GM11168 (cell line): ENCODE data around the gene ZNF445.
"Not testable (repeated sequence)": the region's sequence is repeated elsewhere in the genome, so short reads cannot be mapped to it uniquely, and the experiment has no call there.

Experiments
- in situ Hi-C: fragments of 300-500 bp; cut with MboI; formaldehyde crosslinking; loops from one replicate; pipeline ENCODE4 v1.12.0; 2022; ENCODE audit warnings: low sequenced_read_pairs; ENCODE audit not compliant: unreplicated experiment

The ZNF445 gene

GRCh38 chr3:44439499-44440295 is 37.8 kb downstream of the ZNF445 start:
- in situ Hi-C loops = no loop called here

DNA sequence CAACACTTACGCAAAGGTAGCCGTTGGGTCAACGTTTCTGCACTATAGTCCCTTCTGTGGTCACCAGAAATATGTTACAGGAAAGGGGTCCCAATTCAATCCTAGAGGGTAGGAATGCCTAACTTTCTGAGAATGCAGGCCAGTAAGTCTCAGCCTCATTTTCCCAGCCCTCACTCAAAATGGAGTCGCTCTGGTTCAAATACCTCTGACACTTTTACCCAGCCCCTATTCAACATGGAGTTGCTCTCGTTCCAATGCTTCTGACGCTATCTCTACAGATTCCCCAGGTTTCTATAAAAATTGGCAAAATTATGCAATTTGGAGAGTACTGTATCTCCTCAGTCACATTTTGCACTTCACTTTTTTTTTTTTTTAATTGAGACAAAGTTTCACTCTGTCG is 39.7 kb downstream of the ZNF445 start:
- in situ Hi-C loops = no loop called here

DNA sequence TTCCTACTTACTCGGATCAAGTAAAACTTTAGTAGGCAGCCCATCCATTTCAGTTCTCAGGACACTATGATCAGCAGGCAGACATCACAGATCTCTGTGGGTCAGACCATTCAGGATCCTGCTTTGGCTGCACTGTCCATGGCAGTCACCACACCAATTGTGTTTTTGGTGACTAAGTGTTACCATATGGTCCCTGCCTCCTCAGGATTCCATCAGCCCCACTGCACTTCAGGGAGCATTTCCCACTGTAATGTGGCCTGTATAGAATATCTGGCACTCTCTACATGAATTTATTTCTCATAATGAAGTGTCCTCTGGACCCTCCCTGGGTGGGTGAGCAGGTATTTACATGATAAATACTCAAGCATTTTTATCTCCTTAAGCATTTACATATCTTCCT is 41.3 kb downstream of the ZNF445 start:
- in situ Hi-C loops = no loop called here

- in situ Hi-C loops = no loop called here
These were observed 42.5 kb downstream of the ZNF445 start for GRCh38 chr3:44434834-44435510.

GRCh38 chr3:44430466-44430865 is 47.0 kb downstream of the ZNF445 start:
- in situ Hi-C loops = no loop called here

DNA sequence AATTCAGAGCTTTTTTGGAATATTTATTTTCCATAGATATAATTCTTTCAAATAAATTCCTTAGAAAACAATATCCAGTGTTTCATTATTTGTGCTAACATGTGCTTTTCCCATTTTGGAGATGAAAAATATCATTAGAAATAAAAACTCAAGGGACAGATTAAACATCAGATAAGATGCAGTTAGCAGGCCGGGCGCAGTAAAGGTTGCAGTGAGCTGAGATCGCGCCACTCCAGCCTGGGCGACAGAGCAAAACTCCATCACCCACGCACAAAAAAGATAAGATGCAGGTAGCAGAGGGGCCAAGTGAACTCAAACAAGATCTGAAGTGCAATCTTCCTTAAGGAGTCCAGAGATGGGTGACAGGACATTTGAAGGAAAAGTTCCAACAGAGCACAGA is 48.0 kb downstream of the ZNF445 start:
- in situ Hi-C loops = no loop called here

DNA sequence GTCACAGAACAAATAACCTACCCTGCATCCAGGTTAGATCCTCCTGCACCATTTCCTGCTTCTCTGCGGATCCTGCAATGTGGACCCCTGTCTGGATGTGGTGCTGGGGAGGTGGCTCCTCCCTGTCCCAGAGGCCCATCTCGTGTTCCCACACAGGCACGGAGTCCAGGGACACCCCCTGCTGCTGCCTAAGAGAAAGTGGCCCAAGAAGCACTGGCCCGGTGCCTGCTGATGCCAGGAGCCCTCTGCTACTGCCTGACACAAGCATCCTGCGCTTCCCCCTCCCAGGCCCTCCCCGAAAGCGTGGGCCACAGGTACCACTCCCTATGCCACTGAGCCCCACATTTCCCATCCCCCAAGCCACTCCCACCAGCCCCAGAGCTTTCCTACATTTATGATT is 48.6 kb downstream of the ZNF445 start:
- in situ Hi-C loops = no loop called here

DNA sequence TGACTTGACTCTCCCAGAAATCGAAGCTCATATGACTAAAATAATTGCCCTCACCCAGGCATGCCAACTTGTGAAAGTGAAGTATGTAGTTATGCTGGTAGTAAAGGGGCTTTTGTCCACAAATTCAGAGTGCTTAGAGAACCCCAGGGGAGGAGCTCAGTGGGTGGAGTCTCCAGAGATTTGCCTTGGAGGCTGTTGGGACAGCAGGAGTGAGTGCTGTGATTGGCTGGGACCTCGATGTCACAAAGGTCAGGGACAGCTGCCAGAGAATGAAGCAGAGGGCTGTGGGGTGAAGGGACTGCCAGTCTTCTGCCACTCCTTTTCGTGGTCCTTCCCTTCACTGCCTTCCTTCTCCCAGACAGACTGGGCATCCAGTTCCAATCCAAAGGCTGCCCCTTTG is 49.8 kb downstream of the ZNF445 start:
- in situ Hi-C loops = no loop called here

GRCh38 chr3:44424758-44425157 is 52.7 kb downstream of the ZNF445 start:
- in situ Hi-C loops = no loop called here

- in situ Hi-C loops = no loop called here
These were observed 56.2 kb downstream of the ZNF445 start for GRCh38 chr3:44421280-44421679.

- in situ Hi-C loops = no loop called here
These were observed 56.8 kb downstream of the ZNF445 start for GRCh38 chr3:44420676-44421075.

GRCh38 chr3:44419923-44420650 is 57.4 kb downstream of the ZNF445 start:
- in situ Hi-C loops = no loop called here

DNA sequence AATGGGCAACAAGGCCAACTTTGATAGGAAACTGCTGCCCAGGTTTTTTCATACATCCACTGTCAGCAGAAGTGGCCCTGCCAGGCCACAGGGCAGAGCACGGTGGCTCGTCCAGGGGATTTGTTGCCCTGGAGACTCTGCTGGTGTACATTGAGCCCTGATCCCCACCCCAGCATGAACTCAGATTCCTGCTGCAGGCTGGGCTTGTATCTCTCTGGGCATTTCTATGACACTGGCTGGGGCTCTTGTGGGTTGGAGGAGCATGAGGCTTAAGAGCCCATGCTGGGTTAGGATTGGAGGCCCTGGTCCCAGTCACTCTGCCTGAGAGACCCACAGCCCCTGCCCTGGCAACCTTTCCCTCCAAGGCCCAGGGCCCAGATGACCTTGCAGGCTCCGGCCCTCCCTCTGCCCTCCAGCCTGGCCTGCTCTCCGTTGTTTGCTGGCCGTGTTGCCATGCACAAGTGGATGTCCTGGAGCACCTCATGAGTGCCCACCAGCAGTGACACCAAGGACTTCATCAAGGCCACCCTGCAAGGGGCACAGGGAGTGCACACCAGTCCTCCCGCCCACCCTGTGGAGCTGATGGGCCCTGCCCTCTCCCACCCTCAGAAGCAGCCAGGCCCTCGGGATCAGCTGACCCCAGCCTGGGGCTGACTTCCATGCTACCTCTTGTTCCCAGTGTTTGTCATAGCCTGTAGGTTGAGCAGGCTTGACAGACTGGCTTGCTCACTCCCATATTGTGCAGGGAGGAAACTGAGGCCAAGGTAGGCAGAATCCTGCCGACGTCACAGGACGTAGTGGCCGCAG is 58.2 kb downstream of the ZNF445 start:
- in situ Hi-C loops = no loop called here

- in situ Hi-C loops = no loop called here
These were observed 58.9 kb downstream of the ZNF445 start for GRCh38 chr3:44418549-44418948.

DNA sequence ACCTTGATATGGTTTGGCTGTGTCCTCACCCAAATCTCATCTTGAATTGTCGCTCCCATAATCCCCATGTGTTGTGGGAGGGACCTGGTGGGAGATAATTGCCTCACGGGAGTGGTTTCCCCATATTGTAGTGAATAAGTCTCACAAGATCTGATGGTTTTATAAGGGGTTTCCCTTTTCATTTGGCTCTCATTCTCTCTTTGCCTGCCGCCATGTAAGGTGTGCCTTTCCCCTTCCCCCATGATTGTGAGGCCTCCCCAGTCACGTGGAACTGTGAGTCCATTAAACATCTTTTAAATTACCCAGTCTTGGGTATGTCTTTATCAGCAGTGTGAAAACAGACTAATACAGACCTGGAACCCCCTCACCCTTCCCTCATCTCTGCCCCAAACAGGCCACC is 59.4 kb downstream of the ZNF445 start:
- in situ Hi-C loops = not testable (repeated sequence)

- in situ Hi-C loops = no loop called here
These were observed 61.1 kb downstream of the ZNF445 start for GRCh38 chr3:44416031-44417030.

GRCh38 chr3:44415421-44415820 is 62.0 kb downstream of the ZNF445 start:
- in situ Hi-C loops = no loop called here

DNA sequence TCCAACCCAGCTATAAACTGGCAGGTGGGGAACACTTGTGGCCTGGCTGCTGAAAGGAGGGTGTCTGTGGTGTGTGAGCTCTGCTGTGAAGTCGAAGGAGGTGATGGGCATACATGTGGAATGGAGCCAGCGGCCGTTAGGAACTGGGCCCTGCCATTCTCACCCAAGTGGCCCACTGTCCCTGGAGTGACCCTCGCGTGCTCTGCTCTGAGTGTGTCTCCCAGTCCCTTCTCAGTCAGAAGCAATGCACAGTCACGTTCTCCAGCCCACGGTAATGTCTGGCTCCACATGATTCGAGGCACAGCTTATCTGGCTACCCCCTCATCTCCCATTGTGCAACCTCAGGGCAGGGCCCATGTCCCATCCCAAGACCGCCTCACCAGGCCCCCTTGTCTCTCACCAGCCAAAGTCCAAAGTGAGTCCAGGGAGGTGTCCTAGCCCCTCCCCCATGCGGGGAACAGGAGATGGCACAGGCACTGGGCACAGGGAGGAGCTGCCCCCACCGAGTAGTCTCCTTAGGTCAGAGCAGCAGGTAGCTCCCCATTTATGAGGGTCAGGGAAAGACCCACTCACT is 62.9 kb downstream of the ZNF445 start:
- in situ Hi-C loops = no loop called here

- in situ Hi-C loops = no loop called here
These were observed 65.1 kb downstream of the ZNF445 start for GRCh38 chr3:44412365-44412764.
